Endodermal cell (in vitro differentiated cells): ENCODE data around the gene TCF12. TPM values are rescaled to one million over a fixed set of nuclear protein-coding genes. Genes with fewer than 3 reads are reported as not detected.
A peak's percentile ranks its signal among the peaks of the same experiment; 100 is the strongest.

ENCODE experiments used
- DNase-seq: peaks from one replicate; pipeline ENCODE4 v3.0.0-alpha.2; 2017
- H3K27ac ChIP-seq: 2 replicates; pipeline ENCODE4 v1.5.1; 2013; ENCODE audit warnings: mild to moderate bottlenecking, low read depth, low read length, moderate library complexity
- H3K27me3 ChIP-seq: 2 replicates; pipeline ENCODE4 v1.6.1; 2013; ENCODE audit warnings: mild to moderate bottlenecking, low read length, moderate library complexity; ENCODE audit not compliant: insufficient read depth, control insufficient read depth, poor library complexity, severe bottlenecking
- H3K36me3 ChIP-seq: 2 replicates; pipeline ENCODE4 v1.7.0; 2013; ENCODE audit warnings: mild to moderate bottlenecking, low read length, moderate library complexity; ENCODE audit not compliant: control insufficient read depth, insufficient read depth
- H3K4me1 ChIP-seq: one replicate; pipeline ENCODE4 v1.7.0; 2013; ENCODE audit warnings: low read length; ENCODE audit not compliant: control insufficient read depth, insufficient read depth
- H3K4me3 ChIP-seq: 2 replicates; pipeline ENCODE4 v1.5.1; 2013; ENCODE audit warnings: mild to moderate bottlenecking, low read length, moderate library complexity
- H3K9ac ChIP-seq: 2 replicates; pipeline ENCODE4 v1.6.1; 2013; ENCODE audit warnings: mild to moderate bottlenecking, low read length, moderate library complexity; ENCODE audit not compliant: poor library complexity, severe bottlenecking; ENCODE audit errors: extremely low read depth
- H3K9me3 ChIP-seq: 2 replicates; pipeline ENCODE4 v1.6.1; 2013; ENCODE audit warnings: mild to moderate bottlenecking, low read length, moderate library complexity; ENCODE audit not compliant: control insufficient read depth
- H3K27ac Mint-ChIP-seq: 2 replicates; pipeline ENCODE4 v1.8.0; 2020; ENCODE audit warnings: mixed read lengths
- H3K27me3 Mint-ChIP-seq: 2 replicates; pipeline ENCODE4 v1.8.0; 2021; ENCODE audit warnings: mild to moderate bottlenecking, mixed read lengths; ENCODE audit not compliant: insufficient read depth
- H3K36me3 Mint-ChIP-seq: 2 replicates; pipeline ENCODE4 v1.8.0; 2020; ENCODE audit warnings: low read depth, mixed read lengths
- H3K4me1 Mint-ChIP-seq: 2 replicates; pipeline ENCODE4 v1.8.0; 2020; ENCODE audit warnings: mixed read lengths
- H3K4me3 Mint-ChIP-seq: 2 replicates; pipeline ENCODE4 v1.8.0; 2020; ENCODE audit warnings: mild to moderate bottlenecking, moderate library complexity, mixed read lengths
- H3K9me3 Mint-ChIP-seq: 2 replicates; pipeline ENCODE4 v1.8.0; 2020; ENCODE audit warnings: mild to moderate bottlenecking, mixed read lengths
- CTCF ChIP-seq: fragments of 200-600 bp; sonication (generic); conservative IDR thresholded peaks from 2 replicates; pipeline ENCODE4 v1.5.0; 2021; ENCODE audit warnings: antibody characterized with exemption, mild to moderate bottlenecking
- WGBS, 2 experiments: methylation state at CpG; one replicate each; pipeline versions ENCODE4 v1.1.5 to v1.1.7; 2013; ENCODE audit warnings: missing lambda C conversion rate in 2 of 2, mixed read lengths in 1 of 2; ENCODE audit not compliant: insufficient coverage in 1 of 2, insufficient read length in 1 of 2; 5-methylcytosine and 5-hydroxymethylcytosine counted together
- total RNA-seq, 2 donors: library from RNA; stranded (reverse); fragmentation: NEBNext Ultra II Directional in 1 of 2; extraction: Animal tissue kit (Norgen Biotek cat#: 25700) in 1 of 2; gene quantifications; 2 replicates in 1 of 2; 3 replicates in 1 of 2; pipeline ENCODE4 v1.2.1, GENCODE V29; 2021

The TCF12 gene
- total RNA-seq, 2 donors from 2014 or later: 103 to 121 TPM

GRCh38 chr15:57245714-57246113, 327.3 kb downstream of the TCF12 start:
- Mint-ChIP-seq H3K36me3 (peaks cover 55% of the 10 kb centered on the region), H3K4me1 (no peaks in the 10 kb centered on the region), H3K4me3 (no peak overlapping the region)

GRCh38 chr15:57248074-57248473, 329.6 kb downstream of the TCF12 start:
- Histone ChIP-seq H3K27me3 (no peaks in the 10 kb centered on the region), H3K36me3 (peaks cover 55% of the 10 kb centered on the region), H3K4me1 (no peaks in the 10 kb centered on the region), H3K27ac (no peak overlapping the region), H3K4me3 (no peak overlapping the region), H3K9ac (no peak overlapping the region), H3K9me3 (peaks cover 4% of the 10 kb centered on the region)
- H3K36me3 Mint-ChIP-seq: peaks cover 55% of the 10 kb centered on the region
- no peaks in the 10 kb centered on the region for H3K9me3 Mint-ChIP-seq
- H3K27me3 Mint-ChIP-seq: no peaks in the 10 kb centered on the region
- no peak overlapping the region for H3K4me3 Mint-ChIP-seq
- peaks cover 2% of the 10 kb centered on the region for H3K4me1 Mint-ChIP-seq
- H3K27ac Mint-ChIP-seq: peak overlapping the region; percentile 32
- 95 to 100% methylated on average over 1 of the region's 1 CpG for WGBS, 2 experiments
- no peak for TF ChIP-seq CTCF
- no peak for DNase-seq

More at GRCh38 chr15:57245714-57246113, 327.3 kb downstream of the TCF12 start:
- H3K9me3 Mint-ChIP-seq: no peaks in the 10 kb centered on the region
- H3K27me3 Mint-ChIP-seq: no peaks in the 10 kb centered on the region
- Histone ChIP-seq H3K36me3 (peaks cover 51% of the 10 kb centered on the region), H3K27ac (no peak overlapping the region), H3K4me3 (no peak overlapping the region), H3K27me3 (no peaks in the 10 kb centered on the region), H3K9ac (no peak overlapping the region), H3K9me3 (peaks cover 4% of the 10 kb centered on the region), H3K4me1 (no peaks in the 10 kb centered on the region)
- no CpG with 5 or more reads among the region's 1 CpG for WGBS, 2 experiments
- H3K27ac Mint-ChIP-seq: no peak overlapping the region
- no peak for TF ChIP-seq CTCF
- no peak for DNase-seq

DNA sequence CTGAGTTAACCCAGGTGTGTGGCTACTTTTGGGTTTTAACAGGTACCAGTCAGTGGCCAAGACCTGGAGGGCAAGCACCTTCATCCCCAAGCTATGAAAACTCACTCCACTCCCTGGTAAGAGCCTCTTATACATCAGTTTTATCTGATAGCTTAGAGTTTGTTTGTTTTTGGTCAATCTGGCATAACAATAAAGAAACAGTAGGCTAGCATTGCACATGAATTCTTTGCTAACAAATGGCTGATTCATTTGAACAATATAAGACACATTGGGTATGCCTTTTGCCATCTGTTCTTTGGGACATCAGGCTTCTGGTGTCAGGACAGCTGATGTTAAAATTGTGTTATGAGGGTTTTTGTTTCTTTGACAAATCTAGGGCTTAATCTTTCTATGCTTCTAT, 332.9 kb downstream of the TCF12 start:
- Mint-ChIP-seq H3K9me3 (no peaks in the 10 kb centered on the region), H3K4me1 (peaks cover 14% of the 10 kb centered on the region), H3K36me3 (peaks cover 44% of the 10 kb centered on the region), H3K27me3 (no peaks in the 10 kb centered on the region), H3K4me3 (no peak overlapping the region), H3K27ac (no peak overlapping the region)
- Histone ChIP-seq H3K9ac (no peak overlapping the region), H3K27me3 (no peaks in the 10 kb centered on the region), H3K9me3 (peaks cover 4% of the 10 kb centered on the region), H3K4me1 (peaks cover 4% of the 10 kb centered on the region), H3K27ac (peak overlapping the region; percentile 40), H3K4me3 (no peak overlapping the region), H3K36me3 (peaks cover 37% of the 10 kb centered on the region)
- TF ChIP-seq CTCF: no peak
- no peak for DNase-seq
